Subcutaneous abdominal adipose tissue (tissue), 5 donors: ENCODE data around the gene RBM47.
"Not testable (repeated sequence)": the region's sequence is repeated elsewhere in the genome, so short reads cannot be mapped to it uniquely, and the experiment has no call there.

Source experiments
- H3K27ac ChIP-seq: one replicate; pipeline ENCODE4 v1.7.0; 2013; ENCODE audit warnings: low read depth, mild to moderate bottlenecking, inconsistent platforms, low read length, moderate library complexity
- H3K27me3 ChIP-seq, 5 donors: one replicate each; pipeline ENCODE4 v1.7.0; 2013; ENCODE audit warnings: low read length in 5 of 5, inconsistent platforms in 1 of 5; ENCODE audit not compliant: control insufficient read depth in 5 of 5, insufficient read depth in 4 of 5
- H3K36me3 ChIP-seq, 5 donors: one replicate each; pipeline ENCODE4 v1.7.0; 2013; ENCODE audit warnings: low read length in 5 of 5; ENCODE audit not compliant: control insufficient read depth in 5 of 5, insufficient read depth in 5 of 5
- H3K4me1 ChIP-seq, 5 donors: one replicate each; pipeline ENCODE4 v1.7.0; 2013; ENCODE audit warnings: low read length in 5 of 5, mild to moderate bottlenecking in 3 of 5, moderate library complexity in 1 of 5; ENCODE audit not compliant: control insufficient read depth in 5 of 5, insufficient read depth in 5 of 5
- H3K4me3 ChIP-seq, 5 donors: one replicate each; pipeline ENCODE4 v1.7.0; 2013; ENCODE audit warnings: low read length in 5 of 5, low read depth in 1 of 5
- H3K9ac ChIP-seq, 5 donors: one replicate each; pipeline ENCODE4 v1.7.0; 2013; ENCODE audit warnings: low read length in 5 of 5, mild to moderate bottlenecking in 4 of 5, moderate library complexity in 3 of 5
- H3K9me3 ChIP-seq, 5 donors: one replicate each; pipeline ENCODE4 v1.7.0; 2013; ENCODE audit warnings: low read length in 5 of 5; ENCODE audit not compliant: control insufficient read depth in 5 of 5
- donor health status: healthy.
- donor health status: healthy.
- donor health status: healthy.
- donor health status: healthy.
- donor health status: healthy.

RBM47 gene

DNA sequence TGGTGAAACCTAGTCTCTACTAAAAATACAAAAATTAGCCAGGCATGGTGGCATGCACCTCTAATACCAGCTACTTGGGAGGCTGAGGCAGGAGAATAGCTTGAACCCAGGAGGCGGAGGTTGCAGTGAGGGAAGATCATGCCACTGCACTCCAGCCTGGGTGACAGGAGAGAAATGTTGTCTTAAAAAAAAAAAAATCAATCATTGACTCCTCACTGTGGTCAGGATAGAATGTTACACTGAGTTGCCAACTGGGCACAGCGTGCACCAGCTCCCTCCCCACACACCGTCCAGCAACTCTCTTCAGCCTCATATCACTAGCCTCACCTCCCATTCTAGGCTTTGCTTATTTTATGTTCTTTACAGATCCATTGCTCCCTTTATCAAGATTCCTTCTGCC, 215.0 kb downstream of the RBM47 start:
- Histone ChIP-seq H3K36me3 (no peaks in the 10 kb centered on the region), H3K4me3 (no peak overlapping the region), H3K27ac (no peak overlapping the region), H3K27me3 (peaks cover 0 to 4% (median 0%) of the 10 kb centered on the region in 5 donors), H3K9me3 (no peaks in the 10 kb centered on the region), H3K4me1 (no peaks in the 10 kb centered on the region), H3K9ac (no peak overlapping the region)

DNA sequence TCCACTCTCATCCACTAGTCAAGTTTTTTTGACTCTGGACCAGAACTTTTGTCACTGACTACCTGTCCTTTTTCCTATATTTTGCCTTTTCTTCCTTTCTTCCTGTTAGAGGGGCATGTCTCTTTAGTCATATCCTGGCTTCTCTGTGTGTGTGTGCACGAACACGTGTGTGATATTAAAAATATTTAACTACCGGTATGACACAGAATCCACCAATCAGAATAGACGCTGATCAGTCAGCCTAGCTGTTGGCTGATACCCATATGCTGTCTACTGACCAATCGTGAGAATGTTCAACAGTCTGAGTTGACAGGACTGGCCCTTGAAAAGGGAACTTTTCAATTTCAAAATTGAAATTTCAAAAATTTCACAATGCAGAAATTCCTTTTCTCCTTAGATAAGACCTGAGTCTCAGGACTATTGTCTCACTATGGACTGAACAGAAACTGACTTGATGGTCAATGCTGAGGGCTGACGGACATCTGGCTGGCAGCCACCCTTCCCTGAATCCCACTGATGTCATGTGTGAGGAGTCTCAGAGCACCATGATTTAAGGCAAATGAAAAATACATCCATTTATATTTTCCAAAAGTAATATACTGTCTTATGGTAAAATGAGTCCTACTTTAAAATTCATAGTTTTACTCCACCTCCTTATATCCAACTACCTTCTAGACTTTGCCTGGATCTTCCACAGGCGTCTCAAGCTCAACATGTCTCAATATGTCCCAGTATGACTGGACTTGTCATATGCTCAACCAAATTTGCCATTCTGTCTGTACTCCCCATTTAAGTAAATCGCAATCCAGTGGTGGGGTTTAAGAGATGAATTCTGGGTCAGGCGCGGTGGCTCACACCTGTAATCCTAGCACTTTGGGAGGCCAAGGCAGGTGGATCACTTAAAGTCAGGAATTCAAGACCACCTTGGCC, 216.5 kb downstream of the RBM47 start:
- Histone ChIP-seq H3K36me3 (no peaks in the 10 kb centered on the region), H3K4me1 (no peaks in the 10 kb centered on the region), H3K27ac (no peak overlapping the region), H3K9me3 (no peaks in the 10 kb centered on the region), H3K4me3 (no peak overlapping the region), H3K27me3 (peaks cover 0 to 4% (median 0%) of the 10 kb centered on the region in 5 donors), H3K9ac (no peak overlapping the region)

DNA sequence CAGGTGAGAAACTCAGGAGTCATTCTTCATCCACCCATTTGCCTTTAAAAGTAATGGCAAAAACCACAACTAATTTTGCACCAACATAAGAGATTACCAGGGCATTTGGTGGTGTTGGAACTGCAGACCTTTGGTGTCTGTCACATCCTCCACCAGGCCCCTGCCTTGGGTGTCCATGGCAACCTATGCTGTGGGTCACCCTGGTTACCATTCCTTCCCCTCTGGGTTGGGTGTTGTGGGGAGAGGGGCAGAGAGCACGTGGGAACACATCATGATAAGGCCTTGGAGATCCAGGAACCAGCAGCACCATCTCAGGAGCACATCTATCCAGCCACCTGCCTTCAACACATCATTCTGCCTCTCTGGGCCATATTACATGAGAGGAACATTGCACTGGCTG, 217.3 kb downstream of the RBM47 start:
- Histone ChIP-seq H3K9me3 (no peaks in the 10 kb centered on the region), H3K36me3 (no peaks in the 10 kb centered on the region), H3K9ac (no peak overlapping the region), H3K27ac (no peak overlapping the region), H3K27me3 (peaks cover 0 to 4% (median 0%) of the 10 kb centered on the region in 5 donors), H3K4me3 (no peak overlapping the region), H3K4me1 (no peaks in the 10 kb centered on the region)

DNA sequence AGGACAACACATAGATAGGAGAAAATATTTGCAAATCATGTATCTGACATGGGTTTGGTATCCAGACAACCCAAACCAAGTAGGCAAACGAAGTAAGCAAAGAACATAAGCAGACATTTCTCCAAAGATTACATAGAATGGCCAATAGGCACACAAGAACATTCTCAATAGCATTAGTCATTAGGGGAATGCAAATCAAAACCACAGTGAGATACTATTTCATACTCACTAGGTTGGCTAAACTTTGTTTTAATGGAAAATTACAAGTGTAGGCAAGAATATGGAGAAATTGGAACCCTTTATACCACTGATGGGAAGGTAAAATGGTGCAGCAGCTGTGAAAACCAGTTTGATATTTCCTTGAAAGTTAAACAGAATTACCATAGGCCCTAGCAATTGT, 219.8 kb downstream of the RBM47 start:
- Histone ChIP-seq H3K27ac (no peak overlapping the region), H3K4me3 (no peak overlapping the region), H3K27me3 (peaks cover 0 to 4% (median 0%) of the 10 kb centered on the region in 5 donors), H3K4me1 (no peaks in the 10 kb centered on the region), H3K9ac (no peak overlapping the region), H3K9me3 (no peaks in the 10 kb centered on the region), H3K36me3 (no peaks in the 10 kb centered on the region)

DNA sequence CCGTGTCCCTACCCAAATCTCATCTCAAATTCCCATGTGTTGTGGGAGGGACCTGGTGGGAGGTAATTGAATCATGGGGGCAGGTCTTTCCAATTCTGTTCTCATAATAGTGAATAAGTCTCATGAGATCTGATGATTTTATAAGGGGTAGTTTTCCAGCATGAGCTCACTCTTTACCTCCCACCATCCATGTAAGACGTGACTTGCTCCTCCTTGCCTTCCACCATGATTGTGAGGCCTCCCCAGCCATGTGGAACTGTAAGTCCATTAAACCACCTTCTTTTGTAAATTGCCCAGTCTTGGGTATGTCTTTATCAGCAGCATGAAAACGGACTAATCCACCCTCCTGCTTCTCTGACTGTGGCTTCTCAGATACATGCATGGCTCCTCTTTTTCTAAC, 222.2 kb downstream of the RBM47 start:
- not testable (repeated sequence) for H3K9me3 ChIP-seq, H3K4me3 ChIP-seq, H3K36me3 ChIP-seq, H3K27ac ChIP-seq, H3K9ac ChIP-seq, H3K4me1 ChIP-seq, H3K27me3 ChIP-seq

DNA sequence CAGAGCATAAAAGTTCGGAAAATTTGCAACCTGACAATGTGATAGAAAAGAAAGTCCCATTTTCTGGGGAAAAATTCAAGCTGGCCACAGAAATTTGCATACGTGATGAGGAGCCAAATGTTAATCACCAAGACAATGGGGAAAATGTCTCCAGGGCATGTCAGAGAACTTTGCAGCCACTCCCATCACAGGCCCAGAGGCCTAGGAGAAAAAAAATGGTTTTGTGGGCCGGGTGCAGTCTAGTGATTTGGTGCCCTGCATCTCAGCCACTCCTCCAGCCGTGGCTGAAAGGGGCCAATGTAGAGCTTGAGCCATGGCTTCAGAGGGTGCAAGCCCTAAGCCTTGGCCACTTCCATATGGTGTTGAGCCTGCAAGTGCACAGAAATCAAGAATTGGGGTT, 223.3 kb downstream of the RBM47 start:
- no peak overlapping the region for H3K9ac ChIP-seq
- H3K4me3 ChIP-seq = no peak overlapping the region
- no peaks in the 10 kb centered on the region for H3K27me3 ChIP-seq
- H3K36me3 ChIP-seq = no peaks in the 10 kb centered on the region
- H3K4me1 ChIP-seq = no peaks in the 10 kb centered on the region
- H3K9me3 ChIP-seq = no peaks in the 10 kb centered on the region
- no peak overlapping the region for H3K27ac ChIP-seq

DNA sequence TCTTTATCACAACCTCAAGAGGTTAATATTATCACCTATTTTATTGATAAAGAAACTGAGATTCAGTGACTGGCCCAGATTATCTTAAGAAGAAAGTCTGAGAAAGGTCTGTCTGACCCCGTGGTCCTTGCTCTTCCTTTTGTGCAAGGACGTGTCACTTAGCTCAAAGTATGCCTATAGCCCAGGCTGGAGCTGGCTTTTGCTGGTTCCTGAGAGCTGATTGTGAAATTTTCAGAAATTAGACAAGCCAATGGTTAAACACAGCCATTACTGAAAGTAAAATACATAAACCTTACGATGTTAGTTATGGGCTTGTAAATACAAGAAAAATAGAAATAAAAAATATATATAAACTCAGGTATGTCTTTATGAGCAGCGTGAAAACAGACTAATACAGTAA, 224.5 kb downstream of the RBM47 start:
- Histone ChIP-seq H3K9ac (no peak overlapping the region), H3K27me3 (no peaks in the 10 kb centered on the region), H3K36me3 (no peaks in the 10 kb centered on the region), H3K4me3 (no peak overlapping the region), H3K4me1 (no peaks in the 10 kb centered on the region), H3K27ac (no peak overlapping the region), H3K9me3 (no peaks in the 10 kb centered on the region)

DNA sequence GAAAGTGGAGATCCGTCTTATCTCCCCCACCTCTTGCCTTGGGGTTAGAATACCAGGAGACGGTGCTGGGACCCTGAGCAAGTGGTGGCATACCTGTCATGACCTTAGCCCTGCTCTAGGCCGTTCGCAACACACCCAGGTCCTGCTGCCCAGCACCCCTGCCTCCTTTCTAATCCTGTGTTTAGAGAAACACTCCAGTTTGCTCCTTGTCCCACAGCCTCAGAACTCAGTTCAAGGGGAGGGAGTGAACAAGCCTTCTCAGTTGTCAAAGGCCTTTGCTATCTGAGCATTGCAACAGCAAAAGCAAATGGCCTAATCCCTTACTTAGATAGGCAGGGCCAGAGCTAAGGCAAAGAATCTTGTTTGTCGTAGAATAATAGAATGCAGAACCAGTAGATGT, 226.6 kb downstream of the RBM47 start:
- no peaks in the 10 kb centered on the region for H3K9me3 ChIP-seq
- H3K4me3 ChIP-seq = no peak overlapping the region
- no peaks in the 10 kb centered on the region for H3K36me3 ChIP-seq
- H3K9ac ChIP-seq = no peak overlapping the region
- H3K4me1 ChIP-seq = peaks cover 0 to 5% (median 4%) of the 10 kb centered on the region in 5 donors
- no peak overlapping the region for H3K27ac ChIP-seq
- no peaks in the 10 kb centered on the region for H3K27me3 ChIP-seq

DNA sequence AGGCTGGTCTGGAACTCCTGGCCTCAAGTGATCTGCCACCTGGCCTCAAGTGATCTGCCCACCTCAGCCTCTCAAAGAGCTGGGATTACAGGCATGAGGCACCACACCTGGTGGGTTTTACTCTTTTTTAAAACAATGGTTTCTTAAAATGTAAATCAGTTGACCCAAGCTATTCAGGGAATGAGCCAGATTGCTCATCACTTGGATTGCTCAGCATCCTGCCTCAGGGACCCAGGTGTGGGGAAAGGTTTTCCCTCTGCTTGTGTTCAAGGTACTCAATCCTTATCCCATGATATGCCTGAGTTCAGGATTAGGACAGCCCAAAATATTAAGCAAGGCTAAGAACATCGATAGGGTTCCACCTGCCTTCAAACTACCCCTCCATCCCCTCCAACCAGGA, 227.1 kb downstream of the RBM47 start:
- H3K36me3 ChIP-seq = no peaks in the 10 kb centered on the region
- H3K27me3 ChIP-seq = no peaks in the 10 kb centered on the region
- no peak overlapping the region for H3K4me3 ChIP-seq
- no peak overlapping the region for H3K9ac ChIP-seq
- H3K4me1 ChIP-seq = peaks cover 0 to 5% (median 4%) of the 10 kb centered on the region in 5 donors
- no peaks in the 10 kb centered on the region for H3K9me3 ChIP-seq
- no peak overlapping the region for H3K27ac ChIP-seq

DNA sequence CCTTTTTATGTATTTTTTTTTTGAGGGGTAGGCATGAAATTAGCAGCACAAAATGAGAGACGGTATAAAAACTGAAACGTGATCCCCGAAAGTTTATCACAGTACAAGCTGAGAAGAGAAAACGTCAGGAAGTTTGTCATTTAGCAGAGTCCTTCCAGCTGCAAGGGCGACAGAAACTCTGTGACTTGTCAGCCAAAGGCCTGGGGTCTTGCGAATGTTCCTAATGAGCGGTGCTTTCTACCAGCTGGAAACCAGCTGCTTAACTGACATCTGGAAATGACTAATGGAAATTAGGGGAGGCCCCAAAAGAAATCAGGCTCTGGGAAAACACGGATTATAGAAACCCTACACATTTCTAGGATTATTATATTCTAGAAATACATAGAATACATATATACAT, 228.0 kb downstream of the RBM47 start:
- Histone ChIP-seq H3K9me3 (no peaks in the 10 kb centered on the region), H3K4me1 (peaks cover 0 to 5% (median 4%) of the 10 kb centered on the region in 5 donors), H3K4me3 (no peak overlapping the region), H3K9ac (no peak overlapping the region), H3K27ac (no peak overlapping the region), H3K36me3 (no peaks in the 10 kb centered on the region), H3K27me3 (no peaks in the 10 kb centered on the region)
